ENCODE results near the gene PCGF1.

Gene PCGF1

DNA sequence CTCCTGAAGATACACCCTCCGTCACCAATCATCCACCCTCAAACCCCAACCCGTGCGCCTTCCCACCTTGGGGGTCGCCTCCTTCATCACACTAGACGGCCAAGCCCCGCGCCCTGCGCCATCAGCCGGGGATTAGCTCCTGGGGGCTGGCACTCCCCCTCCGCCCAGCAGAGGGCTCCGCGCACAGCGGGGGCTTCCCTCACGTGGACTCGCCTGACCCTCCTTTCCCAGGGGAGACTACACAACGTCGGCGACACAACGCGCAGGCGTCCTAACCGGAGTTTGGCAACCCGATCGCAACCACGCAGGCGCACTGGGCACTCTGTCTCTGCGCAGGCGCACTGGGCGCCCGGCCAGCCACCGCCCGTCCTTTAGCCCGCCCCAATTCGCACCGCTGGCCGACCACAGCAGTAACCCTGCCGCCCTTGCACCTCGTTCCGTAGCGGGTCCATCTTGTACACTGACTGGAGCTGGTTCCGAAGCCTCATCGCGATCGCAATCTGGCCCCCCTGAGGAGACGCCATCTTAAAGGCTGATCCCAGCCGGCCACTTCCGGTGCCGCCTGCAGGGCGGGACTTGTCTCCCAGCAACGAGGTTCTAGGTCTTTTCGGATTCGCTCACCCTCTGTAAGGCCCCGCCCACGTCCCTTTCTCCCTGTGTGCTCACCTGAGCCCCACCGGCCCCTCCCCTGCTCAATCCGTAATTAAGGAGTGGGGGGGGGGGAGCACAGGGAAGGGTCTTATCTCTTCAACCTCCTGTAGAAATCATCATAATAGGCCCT, at the start of gene PCGF1:
PCGF1 (minus strand) TSS at position 551 of the 781 bp plus-strand sequence; CDS start at position 524, 27 bp downstream.
- DNase-seq, result peak; percentile 44

DNA sequence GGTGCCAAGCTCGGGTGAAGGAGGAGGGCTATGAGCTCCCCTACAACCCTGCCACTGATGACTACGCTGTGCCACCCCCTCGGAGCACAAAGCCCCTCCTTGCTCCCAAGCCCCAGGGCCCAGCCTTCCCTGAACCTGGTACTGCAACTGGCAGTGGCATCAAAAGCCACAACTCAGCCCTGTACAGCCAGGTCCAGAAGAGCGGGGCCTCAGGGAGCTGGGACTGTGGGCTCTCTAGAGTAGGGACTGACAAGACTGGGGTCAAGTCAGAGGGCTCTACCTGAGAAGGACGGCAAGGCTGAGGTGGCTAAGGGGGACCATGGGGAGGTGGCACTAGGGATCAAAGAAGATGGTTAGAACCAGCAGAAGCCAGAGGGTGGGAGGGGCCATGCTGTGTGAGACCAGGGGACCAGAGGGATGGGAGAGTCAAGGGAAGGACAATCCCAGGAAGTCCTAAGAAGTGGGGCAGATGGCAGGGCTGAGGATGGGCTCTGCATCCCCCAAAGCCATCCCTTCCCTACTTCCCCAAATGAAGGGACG, 49.4 kb upstream of the PCGF1 start:
- DNase-seq, result no peak

DNA sequence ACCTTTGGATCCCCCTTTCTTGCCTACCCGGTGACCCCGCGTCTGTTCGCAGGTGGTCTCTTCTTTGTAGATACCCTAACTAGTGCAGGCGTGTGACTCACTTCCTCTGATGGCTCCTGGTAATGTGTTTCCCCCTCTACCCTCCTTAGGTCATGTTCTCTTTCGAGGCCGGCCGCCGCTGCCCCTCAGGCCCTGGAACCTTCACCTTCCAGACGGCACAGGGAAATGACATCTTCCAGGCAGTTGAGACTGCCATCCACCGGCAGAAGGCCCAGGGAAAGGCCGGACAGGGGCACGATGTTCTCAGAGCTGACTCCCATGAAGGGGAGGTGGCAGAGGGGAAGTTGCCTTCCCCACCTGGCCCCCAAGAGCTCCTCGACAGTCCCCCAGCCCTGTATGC, 48.7 kb upstream of the PCGF1 start:
- DNase-seq, result no peak

DNA sequence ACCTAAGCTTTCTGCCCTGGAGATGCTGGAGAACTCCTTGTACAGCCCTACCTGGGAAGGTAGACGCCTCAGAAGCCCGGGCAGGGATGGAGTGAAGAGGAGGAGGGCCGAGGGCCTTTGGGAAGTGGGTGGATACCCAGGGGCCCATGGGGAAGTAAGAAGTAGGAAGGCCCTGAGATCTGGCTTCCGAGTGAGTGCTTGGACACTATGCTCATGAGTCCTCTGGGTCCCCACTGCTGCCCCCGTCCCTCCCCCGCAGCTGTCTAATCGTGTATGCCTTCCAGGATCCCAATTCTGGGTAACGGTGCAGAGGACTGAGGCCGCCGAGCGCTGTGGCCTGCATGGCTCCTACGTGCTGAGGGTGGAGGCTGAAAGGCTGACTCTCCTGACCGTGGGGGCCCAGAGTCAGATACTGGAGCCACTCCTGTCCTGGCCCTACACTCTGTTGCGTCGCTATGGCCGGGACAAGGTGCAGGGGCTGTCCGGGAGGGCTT, 48.2 kb upstream of the PCGF1 start:
- no peak for DNase-seq

DNA sequence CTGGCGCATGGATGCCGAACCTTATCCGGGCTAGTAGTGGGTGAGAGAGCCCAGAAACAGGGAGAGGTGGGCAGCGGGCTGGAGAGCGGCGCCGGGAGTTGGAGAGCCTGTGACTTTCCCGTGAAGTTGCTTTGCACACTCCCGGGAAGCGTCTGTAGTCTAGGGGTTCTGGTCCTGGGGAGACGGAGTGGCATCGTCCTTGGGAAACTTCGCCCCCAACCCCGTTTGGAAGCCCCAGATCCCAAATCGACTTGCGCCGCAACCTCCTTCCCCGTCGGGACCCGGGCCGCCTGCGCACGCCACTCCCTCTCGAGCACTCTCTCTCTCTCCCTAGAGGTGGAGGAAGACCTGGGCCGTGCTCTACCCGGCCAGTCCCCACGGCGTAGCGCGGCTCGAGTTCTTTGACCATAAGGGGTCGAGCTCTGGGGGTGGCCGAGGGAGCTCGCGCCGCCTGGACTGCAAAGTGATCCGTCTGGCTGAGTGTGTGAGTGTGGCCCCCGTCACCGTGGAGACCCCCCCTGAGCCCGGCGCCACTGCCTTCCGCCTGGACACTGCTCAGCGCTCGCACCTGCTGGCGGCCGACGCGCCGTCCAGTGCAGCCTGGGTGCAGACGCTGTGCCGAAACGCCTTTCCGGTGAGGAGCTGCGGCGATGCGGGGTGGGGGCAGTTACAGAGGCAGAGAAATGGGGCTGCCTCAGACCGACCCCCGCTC, 47.5 kb upstream of the PCGF1 start:
- no peak for DNase-seq

DNA sequence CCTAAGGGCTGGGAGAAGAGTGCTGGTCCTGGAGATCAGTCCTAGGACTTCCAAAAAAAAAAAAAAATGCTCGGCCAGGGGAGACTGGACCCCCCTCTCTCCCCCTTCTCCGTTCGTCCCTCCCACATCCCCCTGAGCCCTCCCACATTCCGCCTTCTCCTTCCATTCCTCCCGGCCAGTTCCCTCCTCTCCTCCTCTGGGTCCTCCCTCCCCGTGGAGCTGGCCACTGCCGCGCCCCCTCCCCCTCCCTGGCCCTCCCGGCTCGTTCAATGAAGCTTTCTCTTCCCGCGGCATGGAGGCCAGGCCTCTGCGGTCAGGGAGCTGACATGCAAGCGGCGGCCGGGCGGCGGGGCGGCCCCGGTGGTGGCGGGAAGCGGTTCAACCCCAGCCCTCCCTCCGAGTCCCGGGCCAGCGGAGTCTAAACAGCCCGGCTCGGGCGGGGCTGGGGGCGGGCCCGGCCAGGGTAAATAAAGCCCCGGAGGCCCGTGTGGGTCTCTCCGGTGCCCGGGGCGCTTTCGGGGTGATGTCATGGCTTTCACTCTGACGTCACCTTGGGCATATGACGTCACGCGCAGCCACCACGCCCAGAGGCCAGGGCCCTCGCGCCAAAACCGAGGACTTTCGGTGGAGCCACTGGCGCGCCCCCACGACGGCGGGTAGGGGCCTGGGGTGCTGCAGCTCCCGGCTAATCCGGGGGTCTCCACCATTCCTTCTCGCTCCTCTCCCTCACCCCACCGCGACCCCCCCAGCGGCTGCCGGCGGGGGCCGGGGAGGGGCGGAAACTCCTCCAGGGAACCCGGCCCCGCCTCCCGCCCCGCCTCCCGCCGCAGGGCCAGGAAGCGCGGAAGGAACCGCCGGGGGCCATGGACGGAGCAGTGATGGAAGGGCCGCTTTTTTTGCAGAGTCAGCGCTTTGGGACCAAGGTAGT, 46.7 kb upstream of the PCGF1 start, which contains the start of the genes DOK1 and LOXL3:
DOK1 (plus strand) TSS at position 829 of the 928 bp plus-strand sequence; CDS start at position 864, 35 bp downstream.
LOXL3 (minus strand) TSS at position 51 of the 928 bp plus-strand sequence. CDS start 1,308 bp downstream, outside the sequence.
- no peak for DNase-seq

DNA sequence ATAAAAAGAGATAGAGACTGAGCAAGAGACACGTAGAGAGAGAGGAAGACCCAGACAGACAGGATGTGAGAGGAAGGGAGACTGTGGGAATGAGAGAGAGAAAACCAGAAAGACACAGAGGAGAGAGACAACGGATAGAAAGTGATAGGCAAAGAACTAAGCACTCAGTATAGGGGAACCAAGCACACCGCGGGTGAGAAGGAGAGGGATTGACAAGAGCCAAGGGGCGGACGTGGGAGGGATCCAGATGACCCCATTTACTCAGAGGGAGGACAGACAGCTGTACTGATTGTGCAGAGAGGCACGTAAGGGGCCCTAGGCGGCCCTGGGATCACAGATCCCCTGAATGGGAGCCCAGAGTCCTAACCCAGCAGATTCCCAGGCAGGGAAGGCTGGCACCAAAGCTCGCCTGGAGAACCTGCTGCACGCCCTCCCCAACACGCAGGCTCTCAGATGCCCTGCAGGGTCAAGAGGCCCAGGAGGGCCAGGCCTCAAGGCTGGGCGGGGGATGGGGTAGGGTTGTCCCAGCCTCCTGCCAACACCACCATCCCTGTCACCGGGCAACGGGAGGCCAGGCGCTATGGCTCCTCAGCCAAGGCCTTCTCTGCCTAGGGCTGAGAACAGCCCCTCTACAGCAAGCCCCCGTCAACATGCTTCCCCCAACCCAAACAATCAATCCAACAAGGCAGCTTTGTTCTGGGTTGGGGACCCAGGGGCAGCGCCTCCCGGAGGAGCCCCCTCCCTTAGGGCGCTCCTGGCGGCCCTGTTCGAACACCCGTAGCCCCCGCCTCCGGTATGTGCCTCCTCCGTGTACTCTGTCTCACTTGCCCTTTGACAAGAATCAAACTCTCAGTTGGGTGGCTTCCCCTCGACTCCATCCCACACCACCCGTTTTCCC, 45.7 kb upstream of the PCGF1 start:
- no peak for DNase-seq

DNA sequence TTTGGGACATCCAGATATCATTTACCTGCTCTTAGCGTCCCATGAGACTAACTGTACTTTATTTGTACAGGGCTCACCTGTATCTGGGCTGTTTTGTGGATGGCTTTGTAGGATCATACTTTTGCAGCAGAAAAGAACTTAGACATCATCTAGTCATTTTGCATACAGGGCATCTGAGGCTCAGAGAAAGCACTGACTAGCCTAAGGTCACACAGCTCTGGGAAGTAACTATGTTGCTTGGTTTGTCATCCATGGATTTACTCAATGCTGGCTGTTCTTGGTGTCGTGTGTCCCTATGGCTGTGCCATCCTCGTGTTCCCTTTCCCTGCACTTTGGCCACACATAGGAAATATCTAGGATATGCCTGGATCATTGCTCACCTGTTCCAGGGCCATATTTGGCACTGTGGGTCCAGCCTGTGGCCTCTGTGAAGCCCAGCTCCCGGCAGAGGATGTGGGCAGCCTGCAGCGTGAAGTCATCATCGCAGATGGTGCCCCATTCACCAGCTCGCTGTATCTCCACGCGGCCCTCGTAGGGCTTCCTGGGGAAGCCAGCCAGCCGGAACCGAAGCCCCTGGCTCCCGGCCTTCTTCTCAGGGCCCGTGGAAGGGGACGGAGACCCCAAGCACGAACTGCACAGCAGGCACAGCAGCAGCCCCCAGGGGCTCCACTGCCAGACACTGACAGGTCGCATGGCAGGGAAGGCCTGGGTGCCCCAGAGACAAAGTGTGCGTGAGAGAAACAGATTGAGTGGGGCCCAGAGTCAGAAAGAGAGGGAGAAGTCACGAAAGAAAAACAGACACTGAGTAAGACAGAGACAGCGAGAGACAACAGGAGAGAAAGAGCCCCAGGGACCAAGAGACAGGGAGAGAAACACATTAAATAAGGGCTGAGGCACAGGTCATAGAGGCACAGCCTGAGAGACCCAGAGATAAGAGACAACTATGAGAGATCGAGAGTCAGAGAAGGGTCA, 44.7 kb upstream of the PCGF1 start:
- no peak for DNase-seq

DNA sequence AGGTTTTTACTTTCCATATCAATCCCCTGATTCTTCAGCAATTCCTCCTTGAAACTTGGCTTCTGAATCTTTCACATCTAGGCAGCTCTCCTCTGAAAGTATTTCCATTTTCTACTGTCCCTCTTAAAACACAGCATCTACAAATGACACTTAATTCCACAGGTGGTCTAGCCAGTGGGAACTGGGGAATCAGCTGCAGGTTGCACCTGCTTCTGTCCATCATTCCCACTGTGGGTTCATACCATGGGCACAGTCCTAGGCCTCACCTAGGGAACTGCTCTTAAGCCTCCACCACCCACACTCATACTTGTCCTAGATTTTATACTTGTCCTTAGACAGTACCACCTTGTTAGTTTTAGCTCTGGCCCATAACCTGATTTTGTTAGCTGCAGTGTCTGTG, 44.0 kb upstream of the PCGF1 start:
- no peak for DNase-seq

DNA sequence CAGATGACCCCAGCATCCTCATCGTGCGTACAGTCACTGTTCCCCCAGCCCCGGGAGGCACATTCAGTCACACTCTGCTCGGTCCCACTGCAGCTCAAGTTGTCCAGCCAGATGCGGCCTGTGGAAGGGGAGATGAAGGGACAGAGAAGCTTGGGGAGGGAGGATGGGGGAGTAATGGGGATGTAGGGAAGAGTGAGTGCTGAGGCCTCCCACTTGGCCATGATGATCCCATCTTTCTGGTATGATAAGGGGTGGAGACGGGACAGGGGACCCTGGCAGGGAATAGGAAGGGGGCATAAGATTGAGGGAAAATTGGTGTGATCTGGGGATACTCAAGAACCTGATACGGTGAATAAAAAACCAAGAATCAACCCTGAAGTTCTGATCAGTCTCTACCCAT, 42.7 kb upstream of the PCGF1 start:
- no peak for DNase-seq

DNA sequence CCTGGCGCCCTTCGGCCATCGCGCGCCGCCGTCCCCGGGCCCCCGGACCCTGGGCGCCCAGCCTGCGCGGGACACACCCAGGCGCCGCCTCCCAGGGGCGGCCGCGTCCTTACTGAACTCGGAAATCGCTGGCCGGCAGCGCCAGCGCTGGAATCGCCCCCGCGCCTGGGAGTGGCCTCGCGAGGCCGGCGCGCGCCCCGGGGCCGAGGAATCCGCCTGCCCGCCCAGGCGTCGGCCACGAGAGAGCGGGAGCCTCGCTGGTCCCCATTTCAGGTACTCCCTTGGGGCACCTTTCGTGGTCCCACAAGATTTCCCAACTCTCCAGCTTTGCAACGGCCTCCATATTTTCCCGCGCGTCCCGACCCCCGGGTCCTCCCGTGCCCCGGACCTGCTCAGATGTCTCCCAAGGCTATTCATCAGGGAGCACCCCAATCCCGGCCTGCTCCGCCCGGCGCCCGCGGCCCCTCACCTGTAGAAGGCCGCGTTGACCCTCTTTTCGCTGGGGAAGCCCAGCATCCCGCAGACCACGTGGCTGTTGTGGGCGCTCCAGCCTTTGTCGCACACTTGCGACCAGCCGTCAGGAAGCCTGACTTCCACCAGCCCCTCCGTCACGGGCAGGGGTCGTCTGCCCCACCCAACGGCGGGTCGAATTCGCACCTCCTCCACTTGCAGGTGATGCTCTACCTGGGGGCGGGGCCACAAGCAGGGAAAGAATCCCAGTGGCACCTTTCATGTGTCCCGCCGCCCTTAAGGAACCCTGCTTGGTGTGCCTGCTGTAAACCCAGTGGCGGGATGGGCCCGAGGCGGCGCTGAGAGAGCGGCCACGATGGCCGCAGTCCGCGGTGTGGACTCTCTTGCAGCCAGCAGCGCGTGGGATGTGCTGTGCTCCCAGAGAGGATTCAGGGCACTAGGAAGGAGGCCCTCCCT, 41.7 kb upstream of the PCGF1 start:
- no peak for DNase-seq

DNA sequence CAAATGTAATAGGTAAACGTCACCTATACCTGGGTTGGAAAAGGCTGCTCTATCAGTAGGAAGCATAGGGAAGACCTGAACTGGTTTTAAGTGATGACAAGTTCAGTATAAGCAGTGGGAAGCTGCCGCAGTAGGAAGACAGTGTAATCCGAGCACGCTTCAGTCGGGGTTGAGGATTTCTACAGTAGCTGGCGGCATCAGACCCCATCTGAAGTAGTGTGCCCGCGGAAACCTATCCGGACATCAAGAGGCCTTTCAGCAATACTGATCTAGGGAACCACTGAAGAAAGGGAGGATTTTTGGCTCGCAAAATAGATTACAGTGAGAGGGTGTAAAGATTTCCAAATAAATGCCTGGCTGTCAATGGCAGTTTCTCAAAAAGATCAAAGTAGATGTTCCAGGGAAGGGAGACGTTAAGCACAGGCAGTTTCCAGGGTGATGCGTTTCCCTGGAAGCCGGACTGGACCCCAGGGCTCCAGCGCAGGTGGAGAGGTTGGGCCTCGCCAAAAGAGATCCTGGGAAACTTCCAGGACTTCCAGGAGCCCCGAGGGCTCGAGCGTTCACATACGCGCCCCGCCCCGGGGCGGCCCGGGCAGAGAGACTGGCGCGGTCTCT, 40.9 kb upstream of the PCGF1 start:
- no peak for DNase-seq

DNA sequence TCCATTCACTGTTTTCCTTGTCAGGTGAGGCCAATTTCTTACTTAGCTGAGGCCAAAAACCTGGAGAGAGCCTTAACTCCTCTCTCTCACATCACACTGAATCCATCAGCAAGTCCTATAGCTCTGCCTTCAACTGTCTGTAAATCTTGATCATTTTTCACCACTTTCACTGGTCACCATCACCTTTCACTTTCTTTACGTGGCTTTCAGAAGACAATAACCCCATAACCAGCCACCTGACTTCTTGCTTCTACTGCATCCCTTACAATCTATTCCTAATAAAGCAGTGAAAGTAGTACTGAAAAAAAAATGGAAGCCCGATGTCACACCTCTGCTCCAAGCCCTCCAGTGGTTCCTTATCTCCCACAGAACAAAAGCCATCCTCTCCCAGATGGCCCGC, 38.5 kb upstream of the PCGF1 start:
- DNase-seq, result no peak

DNA sequence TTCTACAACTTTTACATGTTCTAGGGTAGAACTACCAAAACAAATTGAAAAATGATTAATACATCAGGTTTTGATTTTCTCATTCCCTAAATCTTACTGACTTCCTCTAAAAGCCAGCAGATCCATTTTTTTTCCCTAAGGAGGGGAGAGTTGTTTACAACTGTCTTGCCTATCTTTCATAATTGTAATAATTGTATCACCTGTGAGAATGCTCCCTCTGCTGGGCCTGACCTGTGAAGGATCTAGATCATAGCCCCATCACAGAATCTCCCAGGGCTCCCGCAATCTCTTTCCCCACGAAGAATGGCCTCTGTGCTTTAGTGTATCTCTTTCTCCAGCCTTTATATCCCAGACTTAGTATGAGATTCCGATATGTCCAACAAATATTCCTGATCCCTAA, 37.1 kb upstream of the PCGF1 start:
- DNase-seq, result no peak

DNA sequence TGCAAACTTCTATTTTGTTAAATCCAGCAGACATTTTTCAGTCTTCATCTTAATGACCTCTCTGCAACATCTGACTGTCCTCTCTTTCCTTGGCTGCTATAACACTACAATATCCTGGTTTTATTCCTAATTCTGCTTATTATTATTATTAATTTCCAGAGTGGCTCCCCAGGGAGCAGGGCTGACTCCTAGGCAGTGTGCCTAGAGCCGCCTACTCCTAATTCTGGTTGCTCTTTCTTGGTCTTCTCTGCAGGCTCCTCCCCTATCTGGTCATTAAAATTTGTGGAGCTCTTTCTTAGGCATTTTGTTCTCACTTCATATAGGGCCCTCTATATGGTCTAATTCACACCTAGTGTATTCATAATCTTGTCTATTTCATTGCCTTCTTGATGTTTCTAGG, 35.5 kb upstream of the PCGF1 start:
- DNase-seq, result no peak

DNA sequence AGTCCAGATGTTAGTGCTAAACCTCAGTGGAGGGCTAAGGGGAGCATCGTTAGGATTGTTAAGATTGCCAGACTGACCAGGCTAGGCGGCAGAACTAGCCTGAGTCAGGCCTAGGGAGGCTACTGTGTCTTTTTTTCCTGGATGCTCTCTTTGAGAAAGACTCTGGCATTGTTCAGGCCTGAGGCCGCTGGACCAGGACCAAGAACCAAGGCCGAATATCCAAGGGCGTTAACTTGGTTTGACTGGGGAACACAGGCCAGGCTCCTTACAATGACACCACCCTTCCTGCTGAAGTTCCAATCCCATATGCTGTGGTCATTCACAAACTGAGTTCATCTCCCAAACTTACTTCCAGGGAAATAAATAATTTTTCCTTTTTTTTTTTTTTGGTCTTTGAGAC, 32.8 kb upstream of the PCGF1 start:
- DNase-seq, result no peak

DNA sequence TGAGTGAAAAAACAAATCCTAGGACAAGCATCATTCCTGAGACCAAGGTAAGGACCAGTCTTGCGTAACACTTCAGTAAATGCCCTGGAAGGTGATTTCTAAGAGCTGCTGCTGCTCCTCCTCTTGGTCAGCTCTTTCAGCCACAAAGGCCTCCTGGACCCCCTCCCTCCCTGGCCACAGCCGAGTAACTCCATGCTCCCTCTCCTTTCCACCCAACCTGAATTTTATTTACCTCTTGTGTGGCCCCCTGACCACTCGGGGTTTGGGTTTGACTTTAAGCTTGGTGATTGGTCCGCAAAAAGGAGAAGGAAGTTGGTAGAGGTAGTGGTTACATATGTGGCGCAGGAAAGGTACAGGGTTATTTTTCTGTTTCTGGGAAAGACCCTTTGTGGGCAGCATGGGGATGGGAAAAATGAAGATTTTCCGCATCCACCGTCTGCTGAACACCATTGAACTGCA, 31.4 kb upstream of the PCGF1 start:
- no peak for DNase-seq

DNA sequence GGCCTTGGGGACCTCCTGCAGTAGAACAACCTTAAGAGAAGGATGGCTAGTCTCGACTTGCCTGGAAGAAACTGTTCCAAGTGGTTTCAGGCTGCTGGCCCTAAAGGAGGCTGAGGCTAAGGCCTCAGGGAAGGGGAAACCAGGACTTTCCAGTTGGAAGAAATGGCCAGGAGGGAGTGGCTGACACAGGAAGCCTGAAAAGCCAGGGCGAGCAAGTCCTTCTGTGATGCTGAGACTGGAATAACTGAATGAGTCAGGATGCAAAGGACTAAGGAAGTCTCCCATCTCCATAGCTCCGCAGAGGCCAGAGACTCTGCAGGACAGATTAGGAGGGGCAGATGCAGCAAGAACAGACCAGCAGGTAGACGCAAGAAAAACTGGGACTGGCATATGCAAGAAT, 29.6 kb upstream of the PCGF1 start:
- DNase-seq, result no peak
